Stimulated activated CD8-positive, alpha-beta memory T cell treated with anti-CD3 and anti-CD28 coated beads, Interleukin-2, amount 100 ng/mL, for 48 hours (primary cell): Measurements from ENCODE around the gene DDX10.

ENCODE experiments used
- DNase-seq, 2 donors: peaks; one replicate each; pipeline ENCODE4 v3.0.0-alpha.2; 2020; ENCODE audit warnings: low read depth in 2 of 2

DDX10 gene

GRCh38 chr11:108871867-108872266 is 207.0 kb downstream of the DDX10 start:
- DNase-seq, result no peak

GRCh38 chr11:108872781-108873291 is 208.0 kb downstream of the DDX10 start:
- no peak for DNase-seq

- no peak for DNase-seq
Observed at GRCh38 chr11:108873310-108873709, 208.4 kb downstream of the DDX10 start.

GRCh38 chr11:108873941-108874340 is 209.1 kb downstream of the DDX10 start:
- DNase-seq, result no peak

GRCh38 chr11:108875134-108875533 is 210.3 kb downstream of the DDX10 start:
- no peak for DNase-seq

GRCh38 chr11:108877178-108877577 is 212.3 kb downstream of the DDX10 start:
- DNase-seq, result no peak

GRCh38 chr11:108880510-108880909 is 215.6 kb downstream of the DDX10 start:
- no peak for DNase-seq

GRCh38 chr11:108881131-108881530 is 216.3 kb downstream of the DDX10 start:
- DNase-seq, result no peak

GRCh38 chr11:108882211-108882831 is 217.5 kb downstream of the DDX10 start:
- DNase-seq, result no peak

GRCh38 chr11:108886005-108886659 is 221.3 kb downstream of the DDX10 start:
- no peak for DNase-seq

- no peak for DNase-seq
Observed at GRCh38 chr11:108886660-108887009, 221.8 kb downstream of the DDX10 start.

- DNase-seq, result no peak
Observed at GRCh38 chr11:108887436-108888238, 222.8 kb downstream of the DDX10 start.

GRCh38 chr11:108890482-108891105 is 225.7 kb downstream of the DDX10 start:
- no peak for DNase-seq

GRCh38 chr11:108891143-108891542 is 226.3 kb downstream of the DDX10 start:
- no peak for DNase-seq

GRCh38 chr11:108891909-108892511 is 227.1 kb downstream of the DDX10 start:
- DNase-seq, result no peak

- no peak for DNase-seq
Observed at GRCh38 chr11:108895579-108896480, 231.0 kb downstream of the DDX10 start.

- no peak for DNase-seq
Observed at GRCh38 chr11:108897071-108897481, 232.2 kb downstream of the DDX10 start.

GRCh38 chr11:108897916-108898315 is 233.0 kb downstream of the DDX10 start:
- DNase-seq, result no peak

- DNase-seq, result no peak
Observed at GRCh38 chr11:108901359-108901758, 236.5 kb downstream of the DDX10 start.

GRCh38 chr11:108902027-108902469 is 237.2 kb downstream of the DDX10 start:
- no peak for DNase-seq

- DNase-seq, result no peak
Observed at GRCh38 chr11:108904480-108904879, 239.6 kb downstream of the DDX10 start.
